ENCODE measurements around the gene MACROD2.

MACROD2 gene

GRCh38 chr20:14845199-14846160 lies 850.2 kb downstream of the MACROD2 start:
- no peak for DNase-seq (ENCODE audit: low read depth in 4 of 4, low spot score in 1 of 4)

DNA sequence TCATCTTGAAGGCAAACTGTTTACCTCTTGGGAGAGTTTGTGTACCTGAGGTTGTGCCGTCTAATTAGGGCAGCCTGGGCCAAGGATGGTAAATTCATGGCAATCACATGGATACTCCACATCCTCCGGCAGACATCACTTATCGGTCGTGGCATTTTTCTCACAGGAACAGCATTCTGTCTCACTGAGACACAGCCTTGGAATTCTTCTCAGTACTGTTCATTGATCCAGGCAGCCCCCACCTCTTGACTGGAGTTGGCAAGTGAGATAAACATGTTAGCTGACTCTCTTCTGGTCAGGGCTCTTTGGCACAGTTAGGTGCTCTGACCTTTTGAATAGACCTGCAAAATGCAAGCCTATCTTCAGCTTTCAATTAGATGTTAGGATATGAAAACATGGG lies 853.5 kb downstream of the MACROD2 start:
- DNase-seq (ENCODE audit: low read depth in 4 of 4, low spot score in 1 of 4), result no peak

- no peak for DNase-seq (ENCODE audit: low read depth in 4 of 4, low spot score in 1 of 4)
Observed at GRCh38 chr20:14853079-14853478, 857.8 kb downstream of the MACROD2 start.

DNA sequence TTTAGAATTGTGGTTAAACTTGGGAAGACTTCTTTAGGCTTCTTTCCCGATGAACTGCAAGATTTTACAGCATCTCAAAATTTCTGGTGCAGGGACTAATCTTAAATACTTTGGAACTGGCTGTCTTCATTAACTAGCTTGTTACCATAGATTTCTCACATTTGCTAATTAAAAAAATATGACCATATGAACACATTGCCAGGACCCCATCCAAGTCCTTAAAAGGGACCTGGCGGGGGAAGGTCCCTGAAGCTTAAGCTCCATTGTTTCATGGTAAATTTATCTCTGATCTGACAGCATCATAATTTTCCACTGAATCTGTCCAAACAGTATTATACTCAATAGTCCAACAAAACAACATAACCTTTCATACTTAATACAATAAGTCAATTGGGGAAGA lies 859.9 kb downstream of the MACROD2 start:
- DNase-seq (ENCODE audit: low read depth in 4 of 4, low spot score in 1 of 4), result no peak

GRCh38 chr20:14859627-14860026 lies 864.3 kb downstream of the MACROD2 start:
- DNase-seq (ENCODE audit: low read depth in 4 of 4, low spot score in 1 of 4), result no peak

- no peak for DNase-seq (ENCODE audit: low read depth in 4 of 4, low spot score in 1 of 4)
Observed at GRCh38 chr20:14860410-14860814, 865.1 kb downstream of the MACROD2 start.

GRCh38 chr20:14861028-14861699 lies 865.8 kb downstream of the MACROD2 start:
- no peak for DNase-seq (ENCODE audit: low read depth in 4 of 4, low spot score in 1 of 4)

GRCh38 chr20:14865169-14865568 lies 869.9 kb downstream of the MACROD2 start:
- DNase-seq (ENCODE audit: low read depth in 4 of 4, low spot score in 1 of 4), result no peak

- no peak for DNase-seq (ENCODE audit: low read depth in 4 of 4, low spot score in 1 of 4)
Observed at GRCh38 chr20:14865731-14866130, 870.4 kb downstream of the MACROD2 start.

DNA sequence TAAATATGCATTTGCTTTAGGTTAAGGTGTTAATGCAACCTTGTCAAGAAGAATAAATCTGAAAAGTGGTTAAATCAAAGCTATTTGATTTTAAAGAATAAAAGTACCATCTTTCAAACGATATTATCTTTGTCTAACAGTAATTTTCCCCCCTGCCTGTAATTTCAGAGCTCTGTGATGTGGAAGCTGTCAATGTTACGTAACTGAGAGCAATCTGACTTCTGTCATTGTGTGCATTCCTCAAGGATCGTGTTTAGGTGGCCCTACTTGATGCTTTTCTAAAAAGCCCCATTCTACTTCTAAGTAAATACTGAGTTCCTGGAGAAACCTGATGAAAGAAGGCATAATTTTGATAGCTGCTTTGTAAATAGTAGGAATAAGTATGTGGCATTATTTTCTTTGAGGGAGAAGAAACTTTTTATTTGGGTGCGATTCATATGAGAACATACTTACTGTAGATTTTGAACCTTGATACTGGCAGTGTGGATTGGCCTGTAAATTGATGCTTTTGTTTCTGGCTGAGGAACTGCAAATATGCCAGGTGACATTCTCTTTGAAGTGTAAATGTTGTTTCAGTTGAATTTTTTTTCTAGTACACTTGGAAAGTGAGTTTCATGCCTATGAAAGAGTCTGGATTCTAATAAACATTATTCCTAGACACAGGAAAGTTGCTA lies 871.7 kb downstream of the MACROD2 start:
- DNase-seq (ENCODE audit: low read depth in 4 of 4, low spot score in 1 of 4), result no peak

- no peak for DNase-seq (ENCODE audit: low read depth in 4 of 4, low spot score in 1 of 4)
Observed at GRCh38 chr20:14877301-14878028, 882.1 kb downstream of the MACROD2 start.

DNA sequence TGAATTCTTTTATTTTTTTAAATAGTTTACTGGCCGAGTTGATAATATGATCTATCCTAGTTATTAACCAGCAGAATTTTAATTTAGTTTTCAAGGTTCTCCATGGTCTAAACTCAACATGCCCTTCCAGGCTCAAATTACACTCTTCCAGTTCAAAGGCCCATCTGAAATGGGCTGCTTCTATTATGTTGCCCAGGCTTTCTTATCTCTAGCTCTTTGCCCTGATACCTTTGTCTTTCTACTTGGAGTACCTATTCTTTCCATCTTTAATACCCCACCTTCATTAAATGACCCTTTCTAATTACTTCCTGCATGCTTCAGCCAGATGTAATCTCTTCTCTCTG lies 883.3 kb downstream of the MACROD2 start:
- no peak for DNase-seq (ENCODE audit: low read depth in 4 of 4, low spot score in 1 of 4)

- no peak for DNase-seq (ENCODE audit: low read depth in 4 of 4, low spot score in 1 of 4)
Observed at GRCh38 chr20:14879020-14879697, 883.8 kb downstream of the MACROD2 start.

GRCh38 chr20:14879839-14880238 lies 884.5 kb downstream of the MACROD2 start:
- DNase-seq (ENCODE audit: low read depth in 4 of 4, low spot score in 1 of 4), result no peak

- no peak for DNase-seq (ENCODE audit: low read depth in 4 of 4, low spot score in 1 of 4)
Observed at GRCh38 chr20:14881518-14881917, 886.2 kb downstream of the MACROD2 start.

DNA sequence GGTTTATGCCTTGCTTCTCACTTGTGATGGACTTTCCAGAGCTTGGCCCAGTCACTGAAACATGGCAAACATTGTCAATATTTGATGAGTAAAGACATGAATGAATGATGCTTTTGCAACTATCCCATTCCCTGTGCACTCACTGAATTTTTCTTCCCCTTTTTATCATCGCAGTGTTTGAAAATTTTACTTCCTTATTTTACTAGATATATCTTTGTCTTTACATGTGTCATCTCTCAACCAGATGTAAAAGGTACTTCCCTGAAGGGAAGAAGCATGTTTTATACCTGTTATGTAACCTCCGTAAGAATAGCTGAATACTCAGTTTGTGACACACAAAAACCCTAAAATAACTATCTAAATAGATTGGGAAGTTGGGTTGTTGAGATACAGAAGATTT lies 886.8 kb downstream of the MACROD2 start:
- DNase-seq (ENCODE audit: low read depth in 4 of 4, low spot score in 1 of 4), result no peak

DNA sequence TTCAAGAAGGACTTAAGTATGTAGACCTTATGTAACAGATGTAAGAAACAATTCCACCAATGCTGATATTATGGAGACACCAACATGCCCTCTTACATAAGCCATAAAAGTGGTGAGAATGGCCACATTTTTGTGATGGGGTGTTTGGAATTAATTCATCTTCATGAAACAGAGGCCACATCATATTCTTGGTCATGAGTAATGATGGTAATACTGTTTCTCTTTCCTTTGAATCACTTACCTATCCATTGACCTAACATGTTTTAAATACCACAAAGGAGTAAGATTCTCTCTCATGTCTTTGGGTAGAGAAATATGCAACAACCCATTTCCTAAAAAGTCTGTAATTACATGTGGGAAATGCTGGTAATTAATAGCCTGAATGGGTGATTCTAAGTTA lies 887.5 kb downstream of the MACROD2 start:
- DNase-seq (ENCODE audit: low read depth in 4 of 4, low spot score in 1 of 4), result no peak

- no peak for DNase-seq (ENCODE audit: low read depth in 4 of 4, low spot score in 1 of 4)
Observed at GRCh38 chr20:14883324-14883723, 888.0 kb downstream of the MACROD2 start.

DNA sequence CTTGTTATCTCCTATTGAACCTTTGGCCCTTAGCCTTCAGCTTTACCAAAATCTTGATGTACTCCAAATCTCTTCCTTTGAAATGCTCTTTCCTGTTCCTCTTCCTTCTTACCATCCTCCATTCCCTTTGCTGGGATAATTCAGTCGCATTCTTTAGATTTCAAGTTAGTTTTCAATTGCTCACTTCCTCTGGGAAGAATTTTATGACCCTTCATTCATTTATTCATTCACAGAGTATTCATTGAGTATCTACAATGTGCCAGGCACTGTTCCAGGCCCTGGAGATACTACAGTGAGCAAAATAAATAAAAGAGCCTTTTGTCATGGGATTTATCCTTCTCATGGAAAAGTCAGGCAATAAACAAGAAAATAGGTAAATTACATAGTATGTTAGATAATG lies 890.3 kb downstream of the MACROD2 start:
- DNase-seq (ENCODE audit: low read depth in 4 of 4, low spot score in 1 of 4), result no peak

- no peak for DNase-seq (ENCODE audit: low read depth in 4 of 4, low spot score in 1 of 4)
Observed at GRCh38 chr20:14888134-14888533, 892.8 kb downstream of the MACROD2 start.
